GM19467 (cell line): ENCODE measurements around the gene HELZ2.
"Not testable (repeated sequence)": the region's sequence is repeated elsewhere in the genome, so short reads cannot be mapped to it uniquely, and the experiment has no call there.

Source experiments
- ATAC-seq: cut with Tn5 transposase; IDR thresholded peaks from one replicate; pipeline ENCODE4 v1.9.1; 2021; ENCODE audit warnings: mild to moderate bottlenecking, moderate library complexity; ENCODE audit not compliant: unreplicated experiment

Gene HELZ2

GRCh38 chr20:63566395-63567135 lies 7.5 kb downstream of the HELZ2 start:
- ATAC-seq, result no peak

GRCh38 chr20:63565699-63566335 lies 8.2 kb downstream of the HELZ2 start:
- ATAC-seq, result no peak

- no peak for ATAC-seq
These were observed 8.9 kb downstream of the HELZ2 start for GRCh38 chr20:63565021-63565698.

- no peak for ATAC-seq
These were observed 9.8 kb downstream of the HELZ2 start for GRCh38 chr20:63564036-63564810.

GRCh38 chr20:63563225-63563935 lies 10.7 kb downstream of the HELZ2 start:
- no peak for ATAC-seq

DNA sequence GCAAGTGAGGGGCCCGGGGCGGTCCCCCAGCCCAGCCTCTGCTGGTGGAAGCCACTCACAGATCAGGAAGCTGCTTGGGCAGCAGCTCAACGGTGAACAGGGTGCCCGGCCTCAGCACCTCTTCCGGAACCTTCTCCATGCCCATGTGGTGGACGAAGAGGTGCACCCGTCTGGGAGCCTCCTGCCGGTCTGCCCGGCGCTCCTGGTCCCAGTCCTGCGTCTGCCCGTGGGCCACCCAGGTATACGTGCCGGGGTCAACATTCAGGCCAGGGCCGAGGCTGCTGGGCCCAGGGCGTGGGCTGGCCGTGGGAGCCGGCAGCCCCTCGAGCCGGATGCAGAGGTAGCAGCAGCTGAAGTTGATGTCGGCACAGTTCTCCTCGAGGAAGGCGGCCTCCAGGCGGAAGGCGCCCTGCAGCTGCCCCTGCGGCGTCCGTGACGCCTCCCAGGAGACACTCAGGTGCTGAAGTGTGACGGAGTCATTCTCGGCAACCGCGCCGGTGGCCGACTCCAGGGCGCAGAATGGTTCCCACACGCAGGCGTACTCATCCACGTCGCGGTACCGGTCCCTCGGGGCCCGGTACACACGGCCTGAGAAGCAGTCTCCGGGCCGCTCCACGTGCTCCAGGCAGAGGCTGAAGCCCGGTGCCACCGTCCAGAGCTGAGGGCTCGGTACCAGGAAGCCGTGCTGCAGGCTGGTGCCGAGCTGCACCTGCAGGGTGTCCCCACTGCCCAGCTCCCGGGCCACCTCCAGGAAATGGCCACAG lies 11.4 kb downstream of the HELZ2 start:
- ATAC-seq, result no peak

DNA sequence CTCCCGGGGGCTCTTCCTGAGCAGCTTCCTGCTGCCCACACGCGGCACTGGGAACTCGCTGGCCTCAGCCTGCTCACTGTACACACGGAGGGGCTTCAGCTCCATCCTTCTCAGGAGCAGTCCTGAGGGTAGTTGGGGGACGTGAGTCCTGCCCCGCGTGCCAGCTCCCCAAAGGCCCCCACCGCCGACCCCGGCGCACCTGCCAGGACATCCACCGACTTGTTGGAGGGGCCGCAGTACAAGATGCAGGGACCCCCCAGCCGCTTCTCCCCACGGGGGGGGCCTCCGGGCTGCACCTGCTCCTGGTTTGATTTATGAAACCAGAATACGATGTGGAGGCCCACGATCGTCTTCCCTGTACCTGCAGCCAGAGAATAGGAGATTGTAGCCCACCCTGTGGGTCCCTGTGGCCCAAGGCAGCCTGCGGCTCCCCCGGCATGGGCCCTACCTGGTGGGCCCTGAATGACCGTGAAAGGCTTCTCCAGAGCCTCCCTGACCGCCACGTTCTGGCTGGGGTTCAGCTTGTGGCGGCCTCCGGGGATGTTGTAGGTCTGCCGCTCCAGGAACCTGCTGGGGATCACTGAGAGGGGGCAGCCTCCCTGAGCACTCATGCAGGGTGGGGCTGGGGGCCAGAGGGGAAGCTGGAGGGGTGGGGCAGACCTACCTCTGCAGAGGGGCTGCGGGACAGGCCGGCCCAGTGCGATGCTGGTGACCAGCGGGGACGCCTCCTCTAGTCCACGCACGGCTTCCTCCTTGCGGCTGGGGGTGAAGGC lies 12.2 kb downstream of the HELZ2 start:
- ATAC-seq, result no peak

DNA sequence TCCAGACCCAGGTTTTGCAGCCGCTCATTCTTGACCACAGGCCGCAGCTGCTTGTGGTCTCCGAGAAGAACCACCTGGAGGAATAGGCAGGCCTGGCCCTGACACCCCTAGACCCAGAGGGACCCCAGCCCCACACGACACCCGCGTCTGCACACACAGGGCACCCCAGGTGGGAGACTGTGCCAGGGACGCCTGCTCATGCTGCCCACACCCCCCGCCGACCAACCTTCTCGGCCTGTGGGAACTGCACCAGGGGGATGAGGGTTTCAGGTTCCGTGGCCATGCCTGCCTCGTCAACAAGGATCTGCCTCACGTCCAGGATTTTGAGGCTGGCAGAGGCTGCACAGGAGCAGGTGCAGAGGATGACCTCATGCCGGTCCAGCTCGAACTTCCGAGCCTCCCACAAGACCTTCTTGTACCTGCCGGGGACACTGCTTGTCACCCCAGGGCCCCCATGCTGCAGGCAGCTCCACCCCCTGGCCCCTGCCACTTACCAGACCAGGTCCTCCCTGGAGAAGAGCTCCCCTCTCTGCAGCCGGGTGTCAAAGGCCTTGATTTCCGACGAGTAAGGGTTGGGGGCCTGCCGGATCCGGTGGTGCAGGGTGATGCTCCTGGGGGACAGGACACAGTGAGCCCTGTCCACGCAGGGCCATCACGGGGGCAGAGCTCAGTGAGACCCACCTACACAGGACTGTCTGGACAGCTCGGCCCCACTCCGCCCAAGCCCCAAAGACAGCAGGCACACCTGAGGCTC lies 13.0 kb downstream of the HELZ2 start:
- no peak for ATAC-seq

DNA sequence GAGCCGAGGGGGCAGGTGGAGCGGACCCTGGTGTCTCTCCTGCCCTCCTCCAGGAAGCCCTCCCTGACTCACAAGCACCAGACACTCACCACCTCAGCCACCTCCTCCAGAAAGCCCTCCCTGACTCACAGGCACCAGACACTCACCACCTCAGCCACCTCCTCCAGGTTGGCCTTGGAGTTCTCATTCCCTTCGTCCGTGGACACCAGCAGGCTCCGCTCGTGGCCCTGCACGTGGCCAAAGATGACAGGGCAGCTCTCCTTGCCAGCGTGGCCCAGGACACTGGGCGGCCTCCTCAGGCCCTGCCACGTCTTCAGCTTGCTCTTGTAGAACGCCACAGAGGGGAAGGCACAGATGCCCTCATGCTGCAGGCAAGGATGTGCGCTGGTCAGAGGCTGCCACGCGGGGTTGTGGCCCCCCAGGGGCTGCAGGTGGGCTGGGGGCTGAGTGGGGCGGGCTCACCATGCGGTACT lies 13.7 kb downstream of the HELZ2 start:
- ATAC-seq, result no peak

DNA sequence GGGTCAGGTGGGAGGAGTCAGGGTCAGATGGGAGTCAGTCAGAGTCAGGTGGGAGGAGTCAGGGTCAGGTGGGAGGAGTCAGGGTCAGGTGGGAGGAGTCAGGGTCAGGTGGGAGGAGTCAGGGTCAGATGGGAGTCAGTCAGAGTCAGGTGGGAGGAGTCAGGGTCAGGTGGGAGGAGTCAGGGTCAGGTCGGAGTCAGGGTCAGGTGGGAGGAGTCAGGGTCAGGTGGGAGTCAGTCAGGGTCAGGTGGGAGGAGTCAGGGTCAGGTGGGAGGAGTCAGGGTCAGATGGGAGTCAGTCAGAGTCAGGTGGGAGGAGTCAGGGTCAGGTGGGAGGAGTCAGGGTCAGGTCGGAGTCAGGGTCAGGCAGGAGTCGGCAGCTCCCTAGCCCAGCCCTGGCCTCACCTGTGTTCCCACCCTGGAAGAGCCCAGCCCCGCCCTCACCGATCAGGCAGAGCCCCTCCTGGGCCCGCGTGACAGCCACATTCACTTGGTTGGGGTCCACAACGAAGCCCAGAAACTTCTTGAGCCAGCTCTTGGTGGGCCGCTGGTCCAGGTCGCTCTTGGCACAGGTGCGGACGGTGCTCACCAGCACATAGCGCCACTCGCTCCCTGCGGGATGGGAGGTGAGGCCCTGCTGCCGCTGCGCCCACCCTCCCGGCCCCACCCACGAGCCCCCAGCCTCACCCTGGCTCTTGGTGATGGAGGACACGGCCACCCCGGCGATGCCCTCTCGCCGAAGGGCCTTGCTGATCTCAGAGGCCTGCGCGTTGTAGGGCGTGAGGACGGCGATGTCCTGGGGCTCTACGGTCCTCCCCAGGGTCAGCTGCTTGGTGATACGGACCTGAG lies 14.3 kb downstream of the HELZ2 start:
- ATAC-seq, result not testable (repeated sequence)

- no peak for ATAC-seq
These were observed 15.1 kb downstream of the HELZ2 start for GRCh38 chr20:63558804-63559484.

- ATAC-seq, result no peak
These were observed 16.6 kb downstream of the HELZ2 start for GRCh38 chr20:63557481-63557891.

DNA sequence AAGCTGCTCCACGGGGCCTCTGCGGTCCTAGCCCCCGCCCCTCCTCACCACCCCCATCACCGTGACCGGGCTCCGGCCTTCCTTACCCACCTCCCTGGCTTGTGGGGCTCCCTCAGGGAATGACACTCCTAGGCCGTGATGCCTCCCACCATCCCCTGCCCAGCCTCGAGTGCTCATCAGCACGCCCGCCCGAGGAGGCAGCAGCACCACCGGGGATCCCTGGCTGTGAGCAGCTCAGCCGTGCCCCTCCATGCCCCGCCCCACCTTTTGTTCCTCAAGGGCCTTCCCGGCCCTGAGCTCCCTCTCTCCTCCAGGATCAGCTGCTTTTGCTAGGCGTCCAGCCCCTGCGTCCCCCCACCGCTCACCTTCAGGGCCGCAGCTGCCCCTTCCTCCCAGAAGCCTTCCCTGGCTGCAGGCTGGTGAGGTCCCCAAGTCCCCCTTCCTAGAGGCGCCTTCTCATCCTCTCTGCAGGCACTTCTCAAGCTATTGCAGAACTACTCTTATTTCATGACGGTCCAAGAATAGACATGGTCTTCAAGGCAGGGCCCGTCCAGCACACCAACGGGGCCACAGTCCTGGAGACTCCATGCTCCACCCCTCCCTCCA lies 17.1 kb downstream of the HELZ2 start:
- ATAC-seq, result no peak

DNA sequence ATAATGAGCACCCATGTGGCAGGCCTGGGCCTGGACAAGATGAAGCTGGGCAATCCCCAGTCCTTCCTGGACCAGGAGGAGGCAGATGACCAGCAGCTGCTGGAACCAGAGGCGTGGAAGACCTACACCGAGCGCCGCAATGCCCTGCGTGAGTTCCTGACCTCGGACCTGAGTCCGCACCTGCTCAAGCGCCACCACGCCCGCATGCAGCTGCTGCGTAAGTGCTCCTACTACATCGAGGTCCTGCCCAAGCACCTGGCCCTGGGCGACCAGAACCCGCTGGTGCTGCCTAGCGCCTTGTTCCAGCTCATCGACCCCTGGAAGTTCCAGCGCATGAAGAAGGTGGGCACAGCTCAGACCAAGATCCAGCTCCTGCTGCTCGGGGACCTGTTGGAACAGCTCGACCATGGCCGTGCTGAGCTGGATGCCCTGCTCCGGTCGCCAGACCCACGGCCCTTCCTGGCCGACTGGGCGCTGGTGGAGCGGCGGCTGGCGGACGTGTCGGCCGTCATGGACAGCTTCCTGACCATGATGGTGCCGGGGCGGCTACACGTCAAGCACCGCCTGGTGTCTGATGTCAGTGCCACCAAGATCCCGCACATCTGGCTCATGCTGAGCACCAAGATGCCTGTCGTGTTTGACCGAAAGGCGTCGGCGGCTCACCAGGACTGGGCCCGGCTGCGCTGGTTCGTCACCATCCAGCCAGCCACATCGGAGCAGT lies 18.2 kb downstream of the HELZ2 start:
- ATAC-seq, result no peak

- ATAC-seq, result no peak
These were observed 19.4 kb downstream of the HELZ2 start for GRCh38 chr20:63554361-63555278.
